ENCODE data around the gene ANXA4.

DNA sequence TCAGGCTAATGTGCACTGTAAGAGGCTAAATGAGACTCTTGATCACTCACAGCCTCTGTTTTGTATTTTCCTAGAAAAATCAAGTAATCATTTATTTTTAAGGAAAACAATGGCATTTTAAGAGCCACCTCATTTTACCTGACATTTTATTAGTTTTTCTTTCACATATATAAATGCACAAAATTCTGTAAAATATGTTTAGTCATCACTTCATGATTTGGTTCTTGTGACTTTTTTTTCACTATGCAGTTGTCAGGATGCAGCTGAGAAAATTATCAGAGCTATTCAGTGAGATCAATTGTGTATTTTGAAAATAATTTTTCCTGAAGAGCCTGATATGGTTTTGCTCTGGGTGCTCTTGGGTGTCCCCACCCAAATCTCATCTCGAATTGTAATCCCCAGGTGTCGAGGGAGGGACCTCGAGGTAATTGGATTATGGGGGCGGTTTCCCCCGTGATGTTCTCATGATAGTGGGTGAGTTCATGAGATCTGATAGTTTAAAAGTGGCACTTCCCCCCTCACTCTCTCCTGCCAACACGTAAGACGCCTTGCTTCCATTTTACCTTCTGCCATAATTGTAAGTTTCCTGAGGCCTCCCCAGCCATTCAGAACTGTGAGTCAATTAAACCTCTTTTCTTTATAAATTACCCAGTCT is 16.1 kb upstream of the ANXA4 start:
- TF ChIP-seq CTCF (IDR thresholded peaks at IDR 0.05; ENCODE audit: insufficient read depth, low read length) = no peak
- no peak for TF ChIP-seq POLR2AphosphoS5 (IDR thresholded peaks at IDR 0.05; ENCODE audit: low read depth)
- TF ChIP-seq, protein P1, sequence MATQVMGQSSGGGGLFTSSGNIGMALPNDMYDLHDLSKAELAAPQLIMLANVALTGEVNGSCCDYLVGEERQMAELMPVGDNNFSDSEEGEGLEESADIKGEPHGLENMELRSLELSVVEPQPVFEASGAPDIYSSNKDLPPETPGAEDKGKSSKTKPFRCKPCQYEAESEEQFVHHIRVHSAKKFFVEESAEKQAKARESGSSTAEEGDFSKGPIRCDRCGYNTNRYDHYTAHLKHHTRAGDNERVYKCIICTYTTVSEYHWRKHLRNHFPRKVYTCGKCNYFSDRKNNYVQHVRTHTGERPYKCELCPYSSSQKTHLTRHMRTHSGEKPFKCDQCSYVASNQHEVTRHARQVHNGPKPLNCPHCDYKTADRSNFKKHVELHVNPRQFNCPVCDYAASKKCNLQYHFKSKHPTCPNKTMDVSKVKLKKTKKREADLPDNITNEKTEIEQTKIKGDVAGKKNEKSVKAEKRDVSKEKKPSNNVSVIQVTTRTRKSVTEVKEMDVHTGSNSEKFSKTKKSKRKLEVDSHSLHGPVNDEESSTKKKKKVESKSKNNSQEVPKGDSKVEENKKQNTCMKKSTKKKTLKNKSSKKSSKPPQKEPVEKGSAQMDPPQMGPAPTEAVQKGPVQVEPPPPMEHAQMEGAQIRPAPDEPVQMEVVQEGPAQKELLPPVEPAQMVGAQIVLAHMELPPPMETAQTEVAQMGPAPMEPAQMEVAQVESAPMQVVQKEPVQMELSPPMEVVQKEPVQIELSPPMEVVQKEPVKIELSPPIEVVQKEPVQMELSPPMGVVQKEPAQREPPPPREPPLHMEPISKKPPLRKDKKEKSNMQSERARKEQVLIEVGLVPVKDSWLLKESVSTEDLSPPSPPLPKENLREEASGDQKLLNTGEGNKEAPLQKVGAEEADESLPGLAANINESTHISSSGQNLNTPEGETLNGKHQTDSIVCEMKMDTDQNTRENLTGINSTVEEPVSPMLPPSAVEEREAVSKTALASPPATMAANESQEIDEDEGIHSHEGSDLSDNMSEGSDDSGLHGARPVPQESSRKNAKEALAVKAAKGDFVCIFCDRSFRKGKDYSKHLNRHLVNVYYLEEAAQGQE (IDR thresholded peaks at IDR 0.05; ENCODE audit: insufficient replicate concordance, low read depth) = no peak
